ENCODE measurements around the gene RAB6B.

Gene RAB6B

DNA sequence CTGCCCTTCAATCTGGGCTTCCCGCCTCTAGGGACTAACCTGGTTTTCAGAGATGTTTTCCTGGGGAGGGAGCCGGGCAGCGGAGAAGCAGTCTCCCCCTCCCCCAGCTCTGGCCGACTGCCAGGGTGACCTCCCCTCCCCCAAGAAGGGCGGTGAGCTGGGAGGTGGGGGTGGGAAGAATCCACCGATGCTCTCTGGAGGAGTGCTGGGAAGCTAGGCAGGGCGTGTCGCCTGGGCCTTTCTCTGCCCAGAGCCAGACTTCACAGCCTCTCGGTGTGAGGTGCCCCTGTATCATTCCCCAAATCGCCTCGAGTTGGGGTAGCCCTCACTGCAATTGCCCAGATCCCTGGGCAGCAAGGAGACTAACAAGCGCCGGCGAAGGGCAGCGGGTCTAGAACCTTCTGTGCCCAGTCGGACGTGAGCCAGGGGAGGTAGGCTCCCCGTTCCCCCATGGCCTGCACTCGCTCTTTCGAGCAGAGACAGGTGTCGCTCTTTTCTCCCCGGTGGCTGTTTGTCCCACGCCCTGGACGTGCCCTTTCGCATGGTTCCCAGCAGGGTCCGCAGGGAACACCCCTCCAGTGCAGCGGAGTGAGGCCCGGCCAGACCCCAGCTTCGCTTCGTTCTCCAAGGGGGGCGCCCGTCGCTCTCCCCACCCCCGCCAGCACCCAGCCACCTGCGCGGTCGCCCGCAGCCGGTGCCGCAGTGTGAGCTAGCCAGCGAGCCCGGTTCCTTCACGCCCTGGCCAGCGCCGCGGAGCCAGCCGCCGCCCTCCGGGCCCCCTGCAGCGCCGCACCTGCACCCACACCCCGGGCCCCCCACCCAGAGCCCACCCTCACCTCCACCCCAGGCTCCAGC lies 1.1 kb downstream of the RAB6B start:
- no peak for DNase-seq

DNA sequence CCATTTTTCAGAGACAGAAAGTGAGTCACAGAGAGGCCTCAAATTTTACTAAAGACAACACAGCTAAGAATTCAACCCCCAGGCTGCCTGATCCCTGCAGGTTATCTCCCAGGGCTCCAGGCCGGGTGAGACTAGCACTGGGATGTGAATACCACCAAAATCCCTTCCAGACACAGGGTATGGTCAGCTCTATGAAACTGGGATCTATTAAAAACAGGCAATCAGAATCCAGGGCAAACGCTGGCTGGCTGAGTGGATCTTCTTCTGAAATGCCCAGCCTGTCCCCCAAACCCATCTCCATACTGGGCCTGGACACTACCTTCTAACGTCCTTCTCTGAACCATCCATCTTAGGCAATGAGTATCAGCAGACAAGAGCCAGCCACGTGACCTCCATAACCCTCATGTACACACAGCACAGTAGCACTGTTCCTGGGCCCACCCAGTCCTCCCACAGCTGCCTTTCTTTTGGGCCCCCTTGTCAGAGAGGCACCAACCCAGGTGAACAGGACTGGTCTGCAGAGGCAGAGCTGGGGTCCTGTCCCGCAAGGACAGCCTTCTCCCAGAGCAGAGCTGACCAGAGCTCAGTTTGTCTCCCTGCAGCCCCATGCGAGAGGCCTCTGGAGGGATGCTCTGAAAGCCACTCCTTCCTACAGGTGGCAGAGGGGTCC lies 1.9 kb downstream of the RAB6B start:
- DNase-seq: no peak

DNA sequence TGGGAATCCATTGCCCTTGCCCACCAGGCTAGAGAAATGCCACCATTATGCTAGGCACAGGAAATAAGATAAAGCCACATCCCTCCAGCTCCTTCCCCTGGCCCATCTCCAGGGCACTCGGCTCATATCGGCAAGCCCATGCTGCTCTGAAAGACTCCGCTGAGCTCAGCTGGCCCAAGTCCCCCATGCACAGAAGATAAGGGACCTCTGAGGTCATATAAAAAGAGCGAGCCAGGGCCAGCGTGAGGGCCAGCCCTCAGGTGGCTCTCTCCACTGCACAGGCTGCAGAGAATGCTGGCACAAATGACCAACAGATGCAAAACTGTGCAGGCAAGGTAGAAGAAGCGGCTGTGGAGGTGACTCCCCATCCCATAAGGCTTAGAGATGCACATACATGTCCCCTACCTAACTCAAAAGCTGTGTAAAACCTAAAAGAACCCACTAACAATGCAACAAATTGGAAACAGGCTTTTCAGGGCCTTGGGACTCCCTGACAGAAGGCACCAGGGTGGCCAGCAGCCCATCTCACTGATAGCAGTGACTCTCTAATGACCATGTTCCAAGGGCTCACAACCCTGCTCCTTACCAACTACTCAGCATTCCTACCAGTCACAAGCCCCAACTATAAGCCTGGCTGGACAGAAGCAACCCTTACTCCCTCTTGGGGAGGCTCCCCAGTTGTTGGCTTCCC lies 3.0 kb downstream of the RAB6B start:
- DNase-seq: no peak

GRCh38 chr3:133891662-133892378 lies 3.9 kb downstream of the RAB6B start:
- DNase-seq: no peak

DNA sequence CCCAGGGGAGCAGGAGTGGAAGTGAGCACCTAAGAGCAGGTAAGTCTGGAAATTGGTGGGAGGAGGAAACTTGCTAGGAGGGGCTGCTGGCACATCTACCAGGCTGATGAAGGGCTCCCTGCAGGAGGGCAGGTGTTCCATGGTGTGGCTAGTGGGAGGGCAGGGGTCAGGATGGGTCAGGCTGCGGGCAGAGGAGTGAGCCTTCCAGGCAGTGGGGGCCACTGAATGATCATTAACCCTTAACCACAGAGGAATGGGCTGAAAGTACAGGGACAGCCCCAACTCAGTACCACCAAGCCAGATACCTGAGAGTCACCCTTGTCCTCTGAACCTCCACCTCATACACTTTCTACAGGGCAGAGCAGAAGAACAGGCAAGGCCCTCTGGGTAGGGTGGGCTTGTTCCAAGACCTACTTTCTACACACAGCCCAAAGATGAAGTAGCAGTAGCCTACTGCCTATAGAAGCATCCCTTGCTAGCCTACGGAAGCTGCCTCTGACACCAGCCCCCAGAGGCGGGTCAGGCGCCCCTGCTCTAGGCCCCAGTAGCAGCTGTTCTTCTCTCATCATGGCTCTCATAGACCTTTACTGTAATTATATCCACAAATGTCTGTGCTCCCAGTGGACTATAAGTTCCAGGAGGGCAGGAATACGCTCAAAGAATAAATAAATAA lies 4.6 kb downstream of the RAB6B start:
- no peak for DNase-seq

GRCh38 chr3:133890037-133890436 lies 5.6 kb downstream of the RAB6B start:
- DNase-seq: no peak

GRCh38 chr3:133888726-133889340 lies 6.8 kb downstream of the RAB6B start:
- no peak for DNase-seq

DNA sequence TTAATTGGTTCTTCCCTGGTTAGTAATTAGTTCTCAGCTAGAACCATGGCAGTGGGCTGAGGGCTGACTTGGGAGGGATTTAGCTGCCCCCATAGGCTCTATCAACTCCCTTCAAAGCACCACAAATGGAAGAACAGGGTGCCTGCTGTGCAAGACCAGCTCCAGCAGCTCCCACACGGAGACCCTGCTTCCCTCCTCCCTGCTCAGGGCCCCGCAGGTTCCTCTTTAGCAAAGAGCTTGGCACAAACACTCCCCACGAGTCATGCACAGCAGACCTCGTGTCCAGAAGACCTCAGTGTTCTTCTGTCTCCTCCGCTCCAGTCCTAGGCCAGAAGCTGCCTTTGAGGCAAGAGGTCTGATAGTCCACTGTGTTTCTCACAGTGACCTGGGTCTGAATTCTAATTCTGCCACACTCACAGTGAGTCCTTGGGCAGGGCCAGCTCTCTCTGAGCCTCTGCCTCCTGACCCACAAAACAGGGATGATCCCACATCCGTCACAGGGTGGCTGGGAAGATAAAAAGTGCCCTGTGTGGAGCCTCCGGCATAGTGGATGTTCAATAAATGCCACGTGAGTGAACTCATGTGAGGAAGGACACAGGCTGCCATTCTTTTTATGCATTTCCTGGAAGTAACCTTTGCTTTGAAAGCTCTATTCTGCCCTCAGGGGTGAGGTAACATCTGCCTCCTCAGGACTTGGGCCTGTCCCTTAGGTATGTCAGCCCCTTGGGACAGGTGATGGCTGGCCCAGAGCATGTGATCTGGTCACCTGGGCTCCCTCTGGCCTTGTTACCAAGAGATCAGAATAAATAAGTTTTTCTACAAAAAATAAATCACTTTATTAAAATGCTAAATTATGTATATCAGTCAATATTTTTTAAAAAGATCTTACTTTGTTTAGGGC lies 7.6 kb downstream of the RAB6B start:
- DNase-seq: no peak

- DNase-seq: no peak
Measured at GRCh38 chr3:133887074-133887802, 8.4 kb downstream of the RAB6B start.

DNA sequence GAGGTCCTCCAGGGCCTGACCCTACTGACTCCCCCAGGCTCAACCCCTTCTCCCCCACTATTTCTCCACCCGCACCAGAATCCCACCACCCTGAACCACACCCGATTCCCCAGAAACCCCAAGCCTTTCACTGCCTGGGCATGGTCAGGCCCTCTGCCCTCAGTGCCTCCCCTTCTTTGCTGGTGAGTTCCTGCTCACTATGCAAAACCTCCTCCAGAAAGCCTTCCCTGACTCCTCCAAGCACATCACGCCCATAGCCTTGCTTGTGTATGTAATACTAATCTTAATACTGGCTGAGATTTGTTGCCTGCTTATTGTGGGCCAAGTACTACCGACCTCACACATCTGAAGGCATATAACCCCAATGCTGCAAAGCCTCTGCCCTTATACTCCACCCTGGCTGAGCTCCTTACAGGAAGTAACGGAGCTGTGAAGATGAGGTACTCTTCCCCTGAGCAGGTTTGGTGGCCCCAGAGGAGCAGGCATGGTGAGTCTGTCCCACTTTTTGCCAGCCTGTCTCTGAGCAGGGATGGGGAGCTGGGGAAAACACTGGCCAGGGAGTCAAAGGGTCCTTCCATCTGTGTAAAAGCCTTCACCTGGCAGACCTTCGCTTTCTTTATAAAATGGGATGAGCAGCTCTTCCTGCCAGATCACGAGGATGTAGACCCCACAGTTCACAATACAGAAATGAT lies 9.5 kb downstream of the RAB6B start:
- no peak for DNase-seq

DNA sequence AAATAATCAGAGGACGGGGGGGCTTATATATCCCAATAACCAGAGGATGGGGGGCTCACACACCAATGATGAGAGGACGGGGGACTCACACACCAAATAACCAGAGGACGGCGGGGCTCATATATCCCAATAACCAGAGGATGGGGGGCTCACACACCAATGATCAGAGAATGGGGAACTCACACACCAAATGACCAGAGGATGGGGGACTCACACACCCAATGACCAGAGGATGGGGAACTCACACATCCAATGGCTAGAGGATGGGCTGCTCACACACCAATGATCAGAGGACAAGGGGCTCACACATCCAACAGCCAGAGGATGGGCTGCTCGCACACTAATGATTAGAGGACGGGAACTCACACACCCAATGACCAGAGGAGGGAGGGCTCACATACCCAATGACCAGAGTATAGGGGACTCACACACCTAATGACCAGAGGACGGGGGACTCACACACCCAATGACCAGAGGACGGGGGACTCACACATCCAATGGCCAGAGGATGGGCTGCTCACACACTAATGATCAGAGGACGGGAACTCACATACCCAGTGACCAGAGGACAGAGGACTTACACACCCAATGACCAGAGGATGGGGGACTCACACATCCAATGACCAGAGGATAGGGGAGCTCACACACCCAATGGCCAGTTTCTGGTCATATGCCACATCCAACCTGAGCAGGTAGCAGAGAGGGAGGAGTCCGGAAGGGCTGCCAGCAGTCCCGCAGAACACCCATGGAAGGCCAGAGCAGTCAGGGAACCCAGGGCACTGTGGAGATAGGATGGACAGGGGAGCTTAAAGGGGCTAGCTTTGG lies 10.6 kb downstream of the RAB6B start:
- DNase-seq: no peak

DNA sequence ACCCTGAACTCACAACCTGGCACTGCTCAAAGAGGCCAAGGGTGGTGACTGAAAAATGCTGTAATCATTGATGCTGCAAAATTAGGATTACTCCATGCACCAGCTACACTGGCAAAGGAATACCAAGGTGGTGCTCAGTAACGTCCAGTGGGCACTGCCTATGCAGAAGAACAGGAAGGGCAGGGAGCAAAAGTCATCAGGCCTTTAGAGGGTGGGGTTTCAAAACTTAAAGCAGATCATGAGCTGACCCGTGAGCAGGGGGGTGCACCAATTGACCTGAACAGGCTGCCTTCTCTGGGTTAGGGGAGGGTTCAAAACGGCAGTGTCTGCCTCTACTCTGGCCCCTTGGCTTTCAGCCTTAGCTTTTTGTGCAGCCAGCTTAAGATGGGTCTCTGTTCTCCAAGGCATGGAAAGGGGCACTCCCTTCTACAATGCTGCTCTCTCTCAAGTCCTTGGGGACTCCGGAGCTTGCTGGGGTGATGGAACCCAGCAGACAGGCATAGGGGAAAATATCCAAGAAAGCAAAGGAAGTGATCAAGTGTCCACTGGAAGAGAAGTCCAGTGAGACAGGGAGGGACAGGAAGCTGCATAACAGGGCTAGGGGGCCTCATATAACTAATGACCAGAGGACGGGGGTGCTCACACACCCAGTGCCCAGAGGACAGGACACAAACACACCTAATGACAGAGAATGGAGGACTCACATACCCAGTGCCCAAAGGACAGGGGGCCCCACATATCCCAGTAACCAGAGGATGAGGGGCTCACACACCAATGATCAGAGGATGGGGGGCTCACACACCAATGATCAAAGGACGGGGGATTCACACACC lies 11.4 kb downstream of the RAB6B start:
- DNase-seq: no peak

DNA sequence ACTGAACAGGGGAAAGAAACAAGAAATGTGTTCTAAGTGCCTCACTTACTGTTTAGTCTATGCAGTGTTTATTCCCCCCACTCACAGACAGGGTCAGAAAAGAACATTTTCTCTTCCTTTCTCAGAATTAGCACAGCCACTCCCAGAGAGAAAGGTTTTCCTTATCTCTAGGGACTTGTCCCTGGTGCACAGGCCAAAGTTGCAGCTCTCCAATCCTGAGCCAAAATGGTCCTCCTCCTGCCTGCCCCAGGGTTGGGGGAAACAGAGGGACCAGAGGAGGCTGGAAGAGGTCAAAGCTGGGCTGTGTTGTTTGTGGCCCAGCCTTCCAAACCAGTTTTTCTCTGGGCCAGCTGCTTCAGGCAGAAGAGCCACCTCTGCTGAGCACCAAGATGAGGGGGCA lies 12.0 kb downstream of the RAB6B start:
- DNase-seq: no peak

DNA sequence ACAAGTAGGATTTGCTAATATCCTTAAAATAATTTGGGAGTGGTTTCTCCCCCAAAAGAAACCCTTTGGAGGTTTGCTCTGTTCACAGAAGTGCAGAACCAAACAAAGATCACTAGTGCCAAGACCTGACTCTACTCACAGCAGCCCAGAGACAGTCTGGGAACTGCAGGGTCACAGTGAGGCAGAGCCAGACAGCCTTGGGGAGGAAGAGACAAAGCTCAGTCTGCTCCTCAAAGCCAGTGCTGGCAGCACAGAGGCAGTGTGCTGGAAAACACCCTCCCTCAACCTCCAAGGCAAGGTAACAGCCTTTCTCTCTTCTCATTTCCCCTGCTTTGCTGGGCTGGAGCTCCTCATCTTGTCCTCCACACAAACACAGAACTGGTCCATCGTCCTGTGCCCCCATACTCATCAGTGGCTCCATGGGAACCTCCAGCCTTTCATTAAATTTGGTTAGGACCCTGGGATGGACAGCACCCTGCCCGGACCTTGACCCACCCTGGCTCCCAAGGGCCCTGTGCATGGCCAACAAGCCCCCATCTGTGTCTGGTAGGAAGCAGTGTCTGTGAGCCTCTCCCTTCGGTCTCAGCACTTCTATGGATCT lies 12.6 kb downstream of the RAB6B start:
- no peak for DNase-seq

- no peak for DNase-seq
Measured at GRCh38 chr3:133881939-133882825, 13.5 kb downstream of the RAB6B start.

- no peak for DNase-seq
Measured at GRCh38 chr3:133881492-133881891, 14.2 kb downstream of the RAB6B start.
